Brain microvascular endothelial cell (primary cell): Measurements from ENCODE around the gene LDLRAD4.

Source experiments
- DNase-seq: peaks from one replicate; pipeline ENCODE4 v3.0.0-alpha.2; 2020
- H3K27ac ChIP-seq: fragments of 250-450 bp; sonication (Bioruptor Pico); 2 replicates; pipeline ENCODE4 v1.5.1; 2020; ENCODE audit warnings: mild to moderate bottlenecking, moderate library complexity
- H3K27me3 ChIP-seq: fragments of 250-450 bp; sonication (Bioruptor Pico); replicated peaks from 2 replicates; pipeline ENCODE4 v1.5.1; 2020; ENCODE audit warnings: mild to moderate bottlenecking
- H3K36me3 ChIP-seq: fragments of 250-450 bp; sonication (Bioruptor Pico); replicated peaks from 2 replicates; pipeline ENCODE4 v1.5.1; 2020; ENCODE audit warnings: mild to moderate bottlenecking
- H3K4me3 ChIP-seq: 2 replicates; pipeline ENCODE4 v1.5.1; 2011; ENCODE audit warnings: low read depth, mild to moderate bottlenecking, control low read depth, low read length, moderate library complexity
- in situ Hi-C: cut with HindIII; loops from 2 replicates; pipeline ENCODE4 v1.10.0; 2017; ENCODE audit warnings: low sequenced_read_pairs, low pct_ligation_motif_present
- TF ChIP-seq, protein P1 (sequence below): IDR thresholded peaks from 2 replicates; pipeline ENCODE4 v1.5.1; 2011; ENCODE audit warnings: low read depth, mild to moderate bottlenecking, moderate library complexity, low read length, control low read depth, inconsistent platforms; ENCODE audit errors: missing control alignments

The LDLRAD4 gene

GRCh38 chr18:13548966-13549879, 330.7 kb downstream of the LDLRAD4 start:
- in situ Hi-C loops = no loop called here
- DNase-seq = no peak
- TF ChIP-seq, protein P1, sequence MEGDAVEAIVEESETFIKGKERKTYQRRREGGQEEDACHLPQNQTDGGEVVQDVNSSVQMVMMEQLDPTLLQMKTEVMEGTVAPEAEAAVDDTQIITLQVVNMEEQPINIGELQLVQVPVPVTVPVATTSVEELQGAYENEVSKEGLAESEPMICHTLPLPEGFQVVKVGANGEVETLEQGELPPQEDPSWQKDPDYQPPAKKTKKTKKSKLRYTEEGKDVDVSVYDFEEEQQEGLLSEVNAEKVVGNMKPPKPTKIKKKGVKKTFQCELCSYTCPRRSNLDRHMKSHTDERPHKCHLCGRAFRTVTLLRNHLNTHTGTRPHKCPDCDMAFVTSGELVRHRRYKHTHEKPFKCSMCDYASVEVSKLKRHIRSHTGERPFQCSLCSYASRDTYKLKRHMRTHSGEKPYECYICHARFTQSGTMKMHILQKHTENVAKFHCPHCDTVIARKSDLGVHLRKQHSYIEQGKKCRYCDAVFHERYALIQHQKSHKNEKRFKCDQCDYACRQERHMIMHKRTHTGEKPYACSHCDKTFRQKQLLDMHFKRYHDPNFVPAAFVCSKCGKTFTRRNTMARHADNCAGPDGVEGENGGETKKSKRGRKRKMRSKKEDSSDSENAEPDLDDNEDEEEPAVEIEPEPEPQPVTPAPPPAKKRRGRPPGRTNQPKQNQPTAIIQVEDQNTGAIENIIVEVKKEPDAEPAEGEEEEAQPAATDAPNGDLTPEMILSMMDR = no peak
- H3K36me3 ChIP-seq = no peaks in the 10 kb centered on the region
- H3K4me3 ChIP-seq = no peak overlapping the region
- no peak overlapping the region for H3K27ac ChIP-seq
- no peaks in the 10 kb centered on the region for H3K27me3 ChIP-seq

GRCh38 chr18:13549880-13550232, 331.3 kb downstream of the LDLRAD4 start:
- TF ChIP-seq, protein P1 = no peak
- Histone ChIP-seq H3K36me3 (no peaks in the 10 kb centered on the region), H3K27ac (no peak overlapping the region), H3K27me3 (no peaks in the 10 kb centered on the region), H3K4me3 (no peak overlapping the region)
- in situ Hi-C loops = no loop called here
- DNase-seq = no peak

DNA sequence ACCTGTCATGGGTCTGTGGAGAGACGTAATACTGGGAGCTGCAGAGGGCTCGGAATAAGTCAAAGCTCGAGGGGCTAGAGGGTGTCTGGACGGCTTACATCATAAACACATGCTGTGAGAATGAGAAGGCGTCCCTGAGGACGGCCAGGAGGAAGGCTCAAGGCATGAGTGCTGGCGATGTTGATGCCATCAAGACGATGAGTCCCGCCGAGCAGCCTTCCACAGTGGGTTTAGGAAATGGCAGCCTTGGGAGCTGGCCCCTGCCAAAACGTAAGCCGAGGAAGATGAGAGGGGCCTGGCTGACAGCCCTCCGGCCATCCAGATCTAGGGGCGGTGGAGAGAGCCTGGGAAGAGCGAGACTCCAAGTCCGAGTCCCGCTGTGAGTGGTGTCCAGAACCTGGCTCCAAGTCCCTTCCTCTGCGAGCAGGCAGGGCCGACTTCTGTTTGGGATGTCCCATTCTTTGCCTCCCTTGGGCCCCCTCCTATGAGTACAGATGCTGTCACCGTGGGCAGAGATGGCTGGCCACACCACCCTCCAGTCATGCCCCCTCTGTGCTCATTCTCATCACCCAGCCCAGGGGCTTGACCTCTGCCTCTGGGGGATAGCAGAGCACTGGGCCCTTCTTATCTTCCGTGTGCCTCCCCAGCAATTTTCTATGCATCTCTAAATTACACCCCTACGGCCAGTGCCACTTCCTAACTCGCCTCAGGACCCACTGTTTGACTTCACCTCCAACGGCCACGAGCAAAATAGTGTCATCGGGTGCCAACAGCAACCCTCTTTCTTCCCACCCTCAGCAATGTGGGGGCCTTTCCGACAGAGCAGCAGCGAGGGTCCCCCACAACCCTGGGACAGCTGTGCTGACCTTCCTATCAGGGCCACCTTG, 332.1 kb downstream of the LDLRAD4 start:
- DNase-seq = no peak
- Histone ChIP-seq H3K36me3 (no peaks in the 10 kb centered on the region), H3K4me3 (no peak overlapping the region), H3K27ac (no peak overlapping the region), H3K27me3 (no peaks in the 10 kb centered on the region)
- TF ChIP-seq, protein P1 = no peak
- in situ Hi-C loops = no loop called here

DNA sequence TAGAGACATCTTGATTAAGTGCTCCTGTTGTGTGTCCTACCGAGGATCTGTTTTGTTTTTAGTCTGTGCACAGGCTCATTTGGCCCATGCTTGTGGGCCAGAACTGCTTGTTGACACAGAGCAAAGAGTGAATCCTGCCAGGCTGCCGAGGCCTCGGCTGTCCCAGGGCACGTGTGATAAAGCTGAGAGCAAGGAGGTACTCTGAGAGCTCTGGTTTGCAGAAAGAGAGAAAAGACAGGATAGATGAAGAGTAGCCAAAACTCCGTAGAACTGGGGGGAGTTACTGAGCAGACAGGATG, 332.7 kb downstream of the LDLRAD4 start:
- Histone ChIP-seq H3K4me3 (no peak overlapping the region), H3K27ac (no peak overlapping the region), H3K36me3 (no peaks in the 10 kb centered on the region), H3K27me3 (no peaks in the 10 kb centered on the region)
- DNase-seq = no peak
- in situ Hi-C loops = no loop called here
- TF ChIP-seq, protein P1 = no peak

GRCh38 chr18:13551841-13552733, 333.5 kb downstream of the LDLRAD4 start:
- TF ChIP-seq, protein P1 = no peak
- Histone ChIP-seq H3K27me3 (no peaks in the 10 kb centered on the region), H3K4me3 (no peak overlapping the region), H3K36me3 (no peaks in the 10 kb centered on the region), H3K27ac (no peak overlapping the region)
- in situ Hi-C loops = no loop called here
- no peak for DNase-seq
